Panc1 (cell line): ENCODE results near the gene TSPAN10. TPM values are rescaled to one million over a fixed set of nuclear protein-coding genes. Genes with fewer than 3 reads are reported as not detected.

Source experiments
- ATAC-seq: fragments of 200-7000 bp; cut with Tn5 transposase; 2 replicates; pipeline ENCODE4 v1.9.1; 2020; ENCODE audit warnings: mild to moderate bottlenecking, moderate library complexity
- BruUV-seq: library from RNA; stranded (reverse); fragments of 400-500 nt; replicated peaks from 2 replicates; lab custom pipeline; 2021; lab: Mats Ljungman, UMichigan
- CTCF ChIA-PET: fragments of 300-600 bp; sonication (Branson Sonifier 250); formaldehyde crosslinking; loops from one replicate; lab custom pipeline; 2022; ENCODE audit warnings: antibody characterized with exemption; lab: Charles Lee
- POLR2A ChIA-PET: fragments of 300-600 bp; sonication (Branson Sonifier 250); formaldehyde crosslinking; loops from one replicate; lab custom pipeline; 2022; ENCODE audit warnings: antibody characterized with exemption; lab: Charles Lee
- DNase-seq: peaks from one replicate; pipeline ENCODE4 v3.0.0-alpha.2; 2010; ENCODE audit warnings: low read depth, low spot score
- H3K27ac ChIP-seq: 2 replicates; pipeline ENCODE4 v1.5.1; 2011; ENCODE audit warnings: mild to moderate bottlenecking, low read length, inconsistent platforms
- H3K27me3 ChIP-seq: fragments of 200-500 bp; sonication (Bioruptor generic); 2 replicates; pipeline ENCODE4 v1.6.0; 2014; ENCODE audit warnings: low read length, inconsistent platforms; ENCODE audit not compliant: control insufficient read depth, insufficient read depth
- H3K36me3 ChIP-seq: fragments of 200-500 bp; sonication (Bioruptor generic); 2 replicates; pipeline ENCODE4 v1.5.1; 2014; ENCODE audit warnings: inconsistent platforms, mild to moderate bottlenecking, low read length, moderate library complexity; ENCODE audit not compliant: control insufficient read depth, insufficient read depth
- H3K4me1 ChIP-seq: 2 replicates; pipeline ENCODE4 v1.5.1; 2011; ENCODE audit warnings: inconsistent platforms, mild to moderate bottlenecking, low read length, moderate library complexity; ENCODE audit not compliant: control insufficient read depth, insufficient read depth
- H3K4me3 ChIP-seq, 2 experiments: 2 replicates each; pipeline ENCODE4 v1.5.1; 2011 to 2012; ENCODE audit warnings: low read depth in 2 of 2, low read length in 2 of 2, mild to moderate bottlenecking in 2 of 2, inconsistent platforms in 1 of 2, moderate library complexity in 1 of 2
- H3K9me3 ChIP-seq: fragments of 200-500 bp; sonication (Bioruptor generic); 2 replicates; pipeline ENCODE4 v1.5.1; 2014; ENCODE audit warnings: low read depth, mild to moderate bottlenecking, inconsistent platforms, low read length, moderate library complexity; ENCODE audit not compliant: control insufficient read depth, insufficient read depth
- POLR2AphosphoS5 ChIP-seq: IDR thresholded peaks from 2 replicates; pipeline ENCODE4 v1.6.1; 2012; ENCODE audit warnings: mild to moderate bottlenecking, low read depth, low read length, moderate library complexity
- REST ChIP-seq, 2 experiments: IDR thresholded peaks; 2 replicates each; pipeline ENCODE4 v1.6.1; 2011 to 2012; ENCODE audit warnings: low read depth in 2 of 2, control low read depth in 1 of 2, low read length in 1 of 2, mild to moderate bottlenecking in 1 of 2, moderate library complexity in 1 of 2; ENCODE audit not compliant: insufficient read depth in 1 of 2
- SIN3A ChIP-seq: IDR thresholded peaks from 2 replicates; pipeline ENCODE4 v1.6.1; 2012; ENCODE audit warnings: low read depth, mild to moderate bottlenecking, low read length, moderate library complexity, borderline replicate concordance; ENCODE audit not compliant: insufficient read depth
- TCF7L2 ChIP-seq: IDR thresholded peaks from 2 replicates; pipeline ENCODE4 v1.6.1; 2011; ENCODE audit warnings: mild to moderate bottlenecking, low read depth, low read length, inconsistent platforms
- in situ Hi-C: cut with HindIII; loops from 2 replicates; pipeline ENCODE4 v1.10.0; 2016; ENCODE audit warnings: low sequenced_read_pairs, low pct_unique_long_range_greater_than_20kb
- intact Hi-C: fragments of 100-400 bp; cut with micrococcal nuclease; formaldehyde crosslinking; loops from one replicate; pipeline ENCODE4 v1.10.0; 2022; ENCODE audit not compliant: unreplicated experiment
- total RNA-seq: library from RNA; stranded (reverse); gene quantifications from one replicate; pipeline ENCODE4 v1.2.1, GENCODE V29; 2021; ENCODE audit not compliant: unreplicated experiment
- TF ChIP-seq, protein P1 (sequence below): fragments of 450-650 bp; IDR thresholded peaks from 2 replicates; pipeline ENCODE4 v1.5.1; 2017; ENCODE audit warnings: mild to moderate bottlenecking

TSPAN10 gene
- total RNA-seq, 1 experiment from 2014 or later = 4.8 TPM

DNA sequence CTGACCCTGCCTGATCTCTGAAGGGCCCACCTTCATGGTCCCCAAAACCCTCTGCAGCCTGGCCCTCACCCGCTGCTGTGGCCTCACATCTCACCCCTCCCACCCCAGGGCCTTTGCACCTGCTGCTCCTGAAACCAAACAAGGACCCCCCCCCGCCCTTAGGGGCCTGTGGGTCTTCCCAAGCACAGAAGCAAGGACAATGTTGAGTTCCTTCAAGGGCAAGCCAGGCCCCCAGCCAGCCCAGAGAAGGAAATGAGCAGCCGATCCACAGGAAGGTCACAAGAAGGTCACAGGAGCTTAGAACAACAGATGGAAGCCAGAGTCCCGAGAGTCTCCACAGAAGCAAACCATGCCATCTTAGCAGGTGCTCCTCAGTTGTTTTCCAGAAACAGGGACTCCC is 19.8 kb downstream of the TSPAN10 start:
- Histone ChIP-seq H3K9me3 (no peaks in the 10 kb centered on the region), H3K4me1 (peaks cover 8% of the 10 kb centered on the region), H3K27ac (no peak overlapping the region), H3K27me3 (no peaks in the 10 kb centered on the region), H3K36me3 (no peaks in the 10 kb centered on the region), H3K4me3 (no peak overlapping the region)
- in situ Hi-C loops (no loop called here), intact Hi-C loops (no loop called here)
- CTCF ChIA-PET = no interaction called here
- TF ChIP-seq REST (IDR thresholded peaks at IDR 0.05; ENCODE audit: insufficient read depth in 1 of 2, low read depth in 2 of 2, low read length in 1 of 2) (no peak), POLR2AphosphoS5 (no peak), SIN3A (no peak), TCF7L2 (no peak)
- TF ChIP-seq, protein P1, sequence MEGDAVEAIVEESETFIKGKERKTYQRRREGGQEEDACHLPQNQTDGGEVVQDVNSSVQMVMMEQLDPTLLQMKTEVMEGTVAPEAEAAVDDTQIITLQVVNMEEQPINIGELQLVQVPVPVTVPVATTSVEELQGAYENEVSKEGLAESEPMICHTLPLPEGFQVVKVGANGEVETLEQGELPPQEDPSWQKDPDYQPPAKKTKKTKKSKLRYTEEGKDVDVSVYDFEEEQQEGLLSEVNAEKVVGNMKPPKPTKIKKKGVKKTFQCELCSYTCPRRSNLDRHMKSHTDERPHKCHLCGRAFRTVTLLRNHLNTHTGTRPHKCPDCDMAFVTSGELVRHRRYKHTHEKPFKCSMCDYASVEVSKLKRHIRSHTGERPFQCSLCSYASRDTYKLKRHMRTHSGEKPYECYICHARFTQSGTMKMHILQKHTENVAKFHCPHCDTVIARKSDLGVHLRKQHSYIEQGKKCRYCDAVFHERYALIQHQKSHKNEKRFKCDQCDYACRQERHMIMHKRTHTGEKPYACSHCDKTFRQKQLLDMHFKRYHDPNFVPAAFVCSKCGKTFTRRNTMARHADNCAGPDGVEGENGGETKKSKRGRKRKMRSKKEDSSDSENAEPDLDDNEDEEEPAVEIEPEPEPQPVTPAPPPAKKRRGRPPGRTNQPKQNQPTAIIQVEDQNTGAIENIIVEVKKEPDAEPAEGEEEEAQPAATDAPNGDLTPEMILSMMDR = no peak
- ATAC-seq (no peak), DNase-seq (no peak)
- POLR2A ChIA-PET = no interaction called here
- no TSS peak for BruUV-seq

GRCh38 chr17:81659038-81659437 is 22.0 kb downstream of the TSPAN10 start:
- Histone ChIP-seq H3K36me3 (no peaks in the 10 kb centered on the region), H3K4me1 (peaks cover 8% of the 10 kb centered on the region), H3K9me3 (no peaks in the 10 kb centered on the region), H3K4me3 (no peak overlapping the region), H3K27ac (no peak overlapping the region), H3K27me3 (no peaks in the 10 kb centered on the region)
- ChIA-PET POLR2A (interaction anchor here (0.6 kb wide), 1 partner anchor 38 kb away, joined by 3 read pairs; no protein-coding TSS in a partner anchor), CTCF (no interaction called here)
- no peak for TF ChIP-seq REST (IDR thresholded peaks at IDR 0.05; ENCODE audit: insufficient read depth in 1 of 2, low read depth in 2 of 2, low read length in 1 of 2)
- TF ChIP-seq POLR2AphosphoS5 = no peak
- no peak for TF ChIP-seq TCF7L2
- TF ChIP-seq, protein P1 = no peak
- no peak for TF ChIP-seq SIN3A
- intact Hi-C loops (no loop called here), in situ Hi-C loops (no loop called here)
- no TSS peak for BruUV-seq
- DNase-seq (no peak), ATAC-seq (no peak)
